Fibroblast of lung (primary cell): ENCODE results near the gene SORCS2. TPM values are rescaled to one million over a fixed set of nuclear protein-coding genes. Genes with fewer than 3 reads are reported as not detected.

ENCODE experiments used
- DNase-seq, 2 donors: peaks; one replicate each; pipeline versions ENCODE4 v3.0.0 to v3.0.0-alpha.2; 2010; ENCODE audit warnings: low read depth in 2 of 2
- H2AFZ ChIP-seq: 2 replicates; pipeline ENCODE4 v1.5.1; 2012; ENCODE audit warnings: low read length, control low read depth, inconsistent platforms
- H3K27ac ChIP-seq: 2 replicates; pipeline ENCODE4 v1.5.1; 2011; ENCODE audit warnings: low read length, control low read depth; ENCODE audit not compliant: insufficient read depth
- H3K27me3 ChIP-seq: 2 replicates; pipeline ENCODE4 v1.5.1; 2011; ENCODE audit warnings: mild to moderate bottlenecking, low read length; ENCODE audit not compliant: control insufficient read depth, insufficient read depth
- H3K36me3 ChIP-seq: 2 replicates; pipeline ENCODE4 v1.5.1; 2011; ENCODE audit warnings: low read length; ENCODE audit not compliant: control insufficient read depth, insufficient read depth
- H3K4me1 ChIP-seq: 2 replicates; pipeline ENCODE4 v1.5.1; 2011; ENCODE audit warnings: low read length; ENCODE audit not compliant: control insufficient read depth, insufficient read depth; ENCODE audit errors: extremely low read depth
- H3K4me2 ChIP-seq: 2 replicates; pipeline ENCODE4 v1.5.1; 2011; ENCODE audit warnings: low read length, control low read depth; ENCODE audit not compliant: insufficient read depth; ENCODE audit errors: extremely low read depth
- H3K4me3 ChIP-seq, 4 experiments: fragments of 200-600 bp in 1 of 4; sonication (generic) in 1 of 4; replicated peaks in 1 of 4; 2 replicates each; pipeline ENCODE4 v1.5.1; 2011 to 2016; ENCODE audit warnings: low read length in 4 of 4, low read depth in 3 of 4, mild to moderate bottlenecking in 3 of 4, control low read depth in 2 of 4, inconsistent platforms in 1 of 4, mixed read lengths in 1 of 4; ENCODE audit not compliant: insufficient read depth in 1 of 4; ENCODE audit errors: control extremely low read depth in 1 of 4
- H3K79me2 ChIP-seq: 2 replicates; pipeline ENCODE4 v1.5.1; 2012; ENCODE audit warnings: mild to moderate bottlenecking, low read length, inconsistent platforms; ENCODE audit not compliant: control insufficient read depth, insufficient read depth
- H3K9ac ChIP-seq: 2 replicates; pipeline ENCODE4 v1.5.1; 2011; ENCODE audit warnings: mild to moderate bottlenecking, low read length, control low read depth; ENCODE audit not compliant: insufficient read depth
- H3K9me3 ChIP-seq: 2 replicates; pipeline ENCODE4 v1.5.1; 2012; ENCODE audit warnings: low read depth, low read length; ENCODE audit not compliant: control insufficient read depth, insufficient read depth
- H4K20me1 ChIP-seq: 2 replicates; pipeline ENCODE4 v1.5.1; 2011; ENCODE audit warnings: low read length; ENCODE audit not compliant: control insufficient read depth, insufficient read depth; ENCODE audit errors: extremely low read depth
- CTCF ChIP-seq, 2 donors: IDR thresholded peaks in 1 of 2; conservative IDR thresholded peaks in 1 of 2; 1 replicate in 1 of 2; 2 replicates in 1 of 2; pipeline ENCODE4 v1.5.1; 2011 to 2012; ENCODE audit warnings: low read length in 2 of 2, control low read depth in 1 of 2, inconsistent platforms in 1 of 2, low read depth in 1 of 2, mild to moderate bottlenecking in 1 of 2
- EZH2 ChIP-seq: IDR thresholded peaks from 2 replicates; pipeline ENCODE4 v1.5.1; 2012; ENCODE audit warnings: low read length, control low read depth, mild to moderate bottlenecking; ENCODE audit errors: missing control alignments
- polyA plus RNA-seq, 2 donors: library from polyadenylated mRNA; depleted of rRNA in 1 of 2; stranded (reverse) in 1 of 2; unstranded in 1 of 2; fragments of >200 nt; gene quantifications; 2 replicates each; pipeline ENCODE4 v1.2.1, GENCODE V29; 2011 to 2012; ENCODE audit warnings: missing spikeins in 1 of 2
- total RNA-seq: library from RNA; depleted of rRNA; stranded (reverse); fragments of >200 nt; gene quantifications from 2 replicates; pipeline ENCODE4 v1.2.1, GENCODE V29; 2014

SORCS2 gene
- total and polyA plus RNA-seq, 2 donors (not counting 1 experiment from before 2014, with no cell fraction given): 0.17 to 0.41 TPM

- DNase-seq: no peak
- no peaks in the 10 kb centered on the region for H3K27me3 ChIP-seq
- TF ChIP-seq CTCF (conservative IDR thresholded peaks at IDR 0.05 in 1 of 2, IDR thresholded peaks at IDR 0.05 in 1 of 2; ENCODE audit: low read depth in 1 of 2, low read length in 2 of 2): no peak
- no peak for TF ChIP-seq EZH2
- no peaks in the 10 kb centered on the region for H3K4me1 ChIP-seq
- H4K20me1 ChIP-seq: no peaks in the 10 kb centered on the region
- H3K27ac ChIP-seq: no peak overlapping the region
- H3K4me3 ChIP-seq: no peak overlapping the region
- H2AFZ ChIP-seq: no peak overlapping the region
- no peak overlapping the region for H3K9ac ChIP-seq
- H3K36me3 ChIP-seq: no peaks in the 10 kb centered on the region
- H3K9me3 ChIP-seq: no peaks in the 10 kb centered on the region
- no peaks in the 10 kb centered on the region for H3K79me2 ChIP-seq
- no peak overlapping the region for H3K4me2 ChIP-seq
Measured at GRCh38 chr4:7481227-7481626, 288.9 kb downstream of the SORCS2 start.

- Histone ChIP-seq H2AFZ (no peak overlapping the region), H3K4me1 (no peaks in the 10 kb centered on the region), H4K20me1 (no peaks in the 10 kb centered on the region), H3K9ac (no peak overlapping the region), H3K27ac (no peak overlapping the region), H3K36me3 (no peaks in the 10 kb centered on the region), H3K4me2 (no peak overlapping the region), H3K79me2 (no peaks in the 10 kb centered on the region), H3K4me3 (no peak overlapping the region), H3K9me3 (no peaks in the 10 kb centered on the region), H3K27me3 (no peaks in the 10 kb centered on the region)
- DNase-seq: no peak
- TF ChIP-seq EZH2: no peak
- no peak for TF ChIP-seq CTCF (conservative IDR thresholded peaks at IDR 0.05 in 1 of 2, IDR thresholded peaks at IDR 0.05 in 1 of 2; ENCODE audit: low read depth in 1 of 2, low read length in 2 of 2)
Measured at GRCh38 chr4:7485096-7485495, 292.8 kb downstream of the SORCS2 start.

- no peaks in the 10 kb centered on the region for H3K27me3 ChIP-seq
- no peaks in the 10 kb centered on the region for H3K36me3 ChIP-seq
- DNase-seq: no peak
- no peaks in the 10 kb centered on the region for H4K20me1 ChIP-seq
- H3K4me3 ChIP-seq: no peak overlapping the region
- H3K9ac ChIP-seq: no peak overlapping the region
- H3K27ac ChIP-seq: no peak overlapping the region
- no peaks in the 10 kb centered on the region for H3K9me3 ChIP-seq
- TF ChIP-seq CTCF (conservative IDR thresholded peaks at IDR 0.05 in 1 of 2, IDR thresholded peaks at IDR 0.05 in 1 of 2; ENCODE audit: low read depth in 1 of 2, low read length in 2 of 2): no peak
- TF ChIP-seq EZH2: no peak
- H3K4me1 ChIP-seq: no peaks in the 10 kb centered on the region
- no peak overlapping the region for H2AFZ ChIP-seq
- no peaks in the 10 kb centered on the region for H3K79me2 ChIP-seq
- H3K4me2 ChIP-seq: no peak overlapping the region
Measured at GRCh38 chr4:7486101-7486500, 293.8 kb downstream of the SORCS2 start.
